Mucosa of stomach (tissue), 1 donor: ENCODE measurements around the gene KRT28.
"Not testable (repeated sequence)": the region's sequence is repeated elsewhere in the genome, so short reads cannot be mapped to it uniquely, and the experiment has no call there.

Experiments used
- H3K27me3 ChIP-seq: one replicate; pipeline ENCODE4 v1.7.0; 2013; ENCODE audit warnings: mild to moderate bottlenecking, low read length; ENCODE audit not compliant: control insufficient read depth, insufficient read depth
- H3K36me3 ChIP-seq: one replicate; pipeline ENCODE4 v1.7.0; 2013; ENCODE audit warnings: low read length; ENCODE audit not compliant: control insufficient read depth, insufficient read depth
- H3K4me1 ChIP-seq: one replicate; pipeline ENCODE4 v1.7.0; 2013; ENCODE audit warnings: mild to moderate bottlenecking, low read length; ENCODE audit not compliant: control insufficient read depth, insufficient read depth
- H3K4me3 ChIP-seq: one replicate; pipeline ENCODE4 v1.7.0; 2013; ENCODE audit warnings: low read length
- H3K9ac ChIP-seq: one replicate; pipeline ENCODE4 v1.7.0; 2013; ENCODE audit warnings: mild to moderate bottlenecking, low read length, moderate library complexity
- H3K9me3 ChIP-seq: one replicate; pipeline ENCODE4 v1.7.0; 2013; ENCODE audit warnings: mild to moderate bottlenecking, low read length, moderate library complexity; ENCODE audit not compliant: control insufficient read depth
- donor health status: Pancreatic carcinoma.

KRT28 gene

GRCh38 chr17:40765657-40766056 is 34.1 kb downstream of the KRT28 start:
- H3K4me1 ChIP-seq, result no peaks in the 10 kb centered on the region
- H3K9ac ChIP-seq, result no peak overlapping the region
- H3K9me3 ChIP-seq, result no peaks in the 10 kb centered on the region
- no peaks in the 10 kb centered on the region for H3K36me3 ChIP-seq
- H3K27me3 ChIP-seq, result no peaks in the 10 kb centered on the region
- no peak overlapping the region for H3K4me3 ChIP-seq

- H3K27me3 ChIP-seq, result no peaks in the 10 kb centered on the region
- H3K4me3 ChIP-seq, result no peak overlapping the region
- no peaks in the 10 kb centered on the region for H3K9me3 ChIP-seq
Observed at GRCh38 chr17:40763752-40764151, 36.0 kb downstream of the KRT28 start.

GRCh38 chr17:40760105-40761016 is 39.4 kb downstream of the KRT28 start:
- Histone ChIP-seq H3K9me3 (no peaks in the 10 kb centered on the region), H3K27me3 (no peaks in the 10 kb centered on the region), H3K4me3 (no peak overlapping the region), H3K4me1 (no peaks in the 10 kb centered on the region), H3K9ac (no peak overlapping the region), H3K36me3 (no peaks in the 10 kb centered on the region)

More at GRCh38 chr17:40763752-40764151, 36.0 kb downstream of the KRT28 start:
- H3K36me3 ChIP-seq, result no peaks in the 10 kb centered on the region
- no peaks in the 10 kb centered on the region for H3K4me1 ChIP-seq
- no peak overlapping the region for H3K9ac ChIP-seq

- Histone ChIP-seq H3K4me1 (no peaks in the 10 kb centered on the region), H3K9me3 (no peaks in the 10 kb centered on the region), H3K36me3 (no peaks in the 10 kb centered on the region), H3K4me3 (no peak within 1 kb of the TSS), H3K27me3 (no peaks in the 10 kb centered on the region), H3K9ac (no peak within 1 kb of the TSS)
Observed at GRCh38 chr17:40755231-40755630, 44.5 kb downstream of the KRT28 start, which contains the start of gene KRT25. Gene KRT25, minus strand, starts transcription at chr17:40755331. Its CDS starts 60 bp downstream, at chr17:40755271.

- no peaks in the 10 kb centered on the region for H3K4me1 ChIP-seq
- no peaks in the 10 kb centered on the region for H3K9me3 ChIP-seq
- peaks cover 10% of the 10 kb centered on the region for H3K27me3 ChIP-seq
- no peak overlapping the region for H3K4me3 ChIP-seq
- no peak overlapping the region for H3K9ac ChIP-seq
- H3K36me3 ChIP-seq, result no peaks in the 10 kb centered on the region
Observed at GRCh38 chr17:40753804-40754203, 46.0 kb downstream of the KRT28 start.

GRCh38 chr17:40751065-40751464 is 48.7 kb downstream of the KRT28 start:
- H3K4me3 ChIP-seq, result no peak overlapping the region
- H3K4me1 ChIP-seq, result no peaks in the 10 kb centered on the region
- no peaks in the 10 kb centered on the region for H3K9me3 ChIP-seq
- H3K9ac ChIP-seq, result no peak overlapping the region
- no peaks in the 10 kb centered on the region for H3K36me3 ChIP-seq
- H3K27me3 ChIP-seq, result peaks cover 10% of the 10 kb centered on the region

GRCh38 chr17:40750391-40750790 is 49.4 kb downstream of the KRT28 start:
- no peak overlapping the region for H3K9ac ChIP-seq
- H3K4me1 ChIP-seq, result no peaks in the 10 kb centered on the region
- H3K4me3 ChIP-seq, result no peak overlapping the region
- no peaks in the 10 kb centered on the region for H3K36me3 ChIP-seq
- peaks cover 13% of the 10 kb centered on the region for H3K27me3 ChIP-seq
- no peaks in the 10 kb centered on the region for H3K9me3 ChIP-seq

- H3K9me3 ChIP-seq, H3K4me1 ChIP-seq, H3K4me3 ChIP-seq, H3K9ac ChIP-seq, H3K36me3 ChIP-seq: not testable (repeated sequence)
- peaks cover 13% of the 10 kb centered on the region for H3K27me3 ChIP-seq
Observed at GRCh38 chr17:40748666-40749065, 51.1 kb downstream of the KRT28 start.
